Measurements from ENCODE around the gene ST6GALNAC3.

- TF ChIP-seq CTCF (IDR thresholded peaks at IDR 0.05) (no peak), ZFX (IDR thresholded peaks at IDR 0.05; ENCODE audit: borderline replicate concordance) (no peak)
These were observed 35.5 kb downstream of the ST6GALNAC3 start for GRCh38 chr1:76109901-76110560.

Measured in 22Rv1 (cell line).